Measurements from ENCODE around the gene OAF.
"Not testable (repeated sequence)": the region's sequence is repeated elsewhere in the genome, so short reads cannot be mapped to it uniquely, and the experiment has no call there.

Gene OAF

GRCh38 chr11:120273956-120274355 lies 63.1 kb downstream of the OAF start:
- DNase-seq = not testable (repeated sequence)

DNA sequence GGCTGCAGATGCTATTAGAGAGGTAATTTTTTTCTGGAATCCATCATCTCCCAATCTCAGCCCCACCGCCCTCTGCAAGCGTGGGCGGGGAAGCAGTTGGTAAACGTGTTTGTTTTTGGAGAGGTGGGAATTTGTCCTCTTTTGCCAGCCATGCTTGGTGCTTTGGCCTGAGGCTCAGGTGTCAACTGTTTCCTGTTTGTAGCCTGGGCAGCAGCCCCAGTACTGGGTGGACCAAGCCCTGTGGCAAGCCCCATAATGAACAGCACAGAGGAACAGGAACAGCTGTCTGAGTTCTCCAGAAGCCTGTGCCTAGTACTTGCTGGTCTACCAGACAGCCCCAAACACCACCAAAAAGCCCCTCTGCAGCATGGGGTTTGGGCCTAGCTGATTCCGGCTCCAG lies 68.7 kb downstream of the OAF start:
- no peak for DNase-seq
